ENCODE measurements around the gene RUNX3. TPM values are rescaled to one million over a fixed set of nuclear protein-coding genes. Genes with fewer than 3 reads are reported as not detected.

Gene RUNX3
- total RNA-seq, 2 experiments from 2014 or later: 180 to 183 TPM

DNA sequence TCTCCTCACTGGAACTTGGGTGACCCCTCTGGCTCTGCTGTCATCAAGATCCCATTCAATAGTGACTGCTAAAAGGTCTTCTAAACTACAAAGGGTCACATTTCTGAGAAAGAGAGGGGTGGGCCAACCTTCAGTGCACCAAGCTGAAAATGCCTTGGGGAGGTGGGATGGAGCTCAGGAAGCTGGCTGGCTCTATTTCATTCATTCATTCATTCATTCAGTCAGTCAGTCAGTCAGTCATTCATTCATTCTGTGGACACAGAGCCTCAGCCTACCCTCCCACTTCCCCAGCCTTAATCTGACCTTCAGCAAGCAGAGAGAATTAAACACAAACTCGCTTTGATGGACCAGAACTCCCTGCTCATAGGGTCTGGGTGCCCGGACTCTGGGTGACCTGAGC is 11.7 kb downstream of the RUNX3 start:
- POLR2A ChIA-PET: interaction anchor here (1.5 kb wide), 1 partner anchor 12 kb away, joined by 3 read pairs; the partner anchor contains the start of gene RUNX3
- Mint-ChIP-seq H3K4me3 (no peak overlapping the region), H3K27ac (peak overlapping the region; percentile 76), H3K36me3 (ENCODE audit: low read depth) (peaks cover 86% of the 10 kb centered on the region), H3K27me3 (no peaks in the 10 kb centered on the region), H3K4me1 (ENCODE audit: low read depth) (peaks cover 90% of the 10 kb centered on the region), H3K9me3 (no peaks in the 10 kb centered on the region)
- DNase-seq: no peak
- ATAC-seq: no peak
- TF ChIP-seq, protein P1, sequence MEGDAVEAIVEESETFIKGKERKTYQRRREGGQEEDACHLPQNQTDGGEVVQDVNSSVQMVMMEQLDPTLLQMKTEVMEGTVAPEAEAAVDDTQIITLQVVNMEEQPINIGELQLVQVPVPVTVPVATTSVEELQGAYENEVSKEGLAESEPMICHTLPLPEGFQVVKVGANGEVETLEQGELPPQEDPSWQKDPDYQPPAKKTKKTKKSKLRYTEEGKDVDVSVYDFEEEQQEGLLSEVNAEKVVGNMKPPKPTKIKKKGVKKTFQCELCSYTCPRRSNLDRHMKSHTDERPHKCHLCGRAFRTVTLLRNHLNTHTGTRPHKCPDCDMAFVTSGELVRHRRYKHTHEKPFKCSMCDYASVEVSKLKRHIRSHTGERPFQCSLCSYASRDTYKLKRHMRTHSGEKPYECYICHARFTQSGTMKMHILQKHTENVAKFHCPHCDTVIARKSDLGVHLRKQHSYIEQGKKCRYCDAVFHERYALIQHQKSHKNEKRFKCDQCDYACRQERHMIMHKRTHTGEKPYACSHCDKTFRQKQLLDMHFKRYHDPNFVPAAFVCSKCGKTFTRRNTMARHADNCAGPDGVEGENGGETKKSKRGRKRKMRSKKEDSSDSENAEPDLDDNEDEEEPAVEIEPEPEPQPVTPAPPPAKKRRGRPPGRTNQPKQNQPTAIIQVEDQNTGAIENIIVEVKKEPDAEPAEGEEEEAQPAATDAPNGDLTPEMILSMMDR (IDR thresholded peaks at IDR 0.05): no peak
- CTCF ChIA-PET: interaction anchor here (1.3 to 2.5 kb wide), 2 partner anchors 9 to 14 kb away, joined by 3 to 9 read pairs; no protein-coding TSS in a partner anchor
- intact Hi-C loops (cut with micrococcal nuclease): no loop called here

DNA sequence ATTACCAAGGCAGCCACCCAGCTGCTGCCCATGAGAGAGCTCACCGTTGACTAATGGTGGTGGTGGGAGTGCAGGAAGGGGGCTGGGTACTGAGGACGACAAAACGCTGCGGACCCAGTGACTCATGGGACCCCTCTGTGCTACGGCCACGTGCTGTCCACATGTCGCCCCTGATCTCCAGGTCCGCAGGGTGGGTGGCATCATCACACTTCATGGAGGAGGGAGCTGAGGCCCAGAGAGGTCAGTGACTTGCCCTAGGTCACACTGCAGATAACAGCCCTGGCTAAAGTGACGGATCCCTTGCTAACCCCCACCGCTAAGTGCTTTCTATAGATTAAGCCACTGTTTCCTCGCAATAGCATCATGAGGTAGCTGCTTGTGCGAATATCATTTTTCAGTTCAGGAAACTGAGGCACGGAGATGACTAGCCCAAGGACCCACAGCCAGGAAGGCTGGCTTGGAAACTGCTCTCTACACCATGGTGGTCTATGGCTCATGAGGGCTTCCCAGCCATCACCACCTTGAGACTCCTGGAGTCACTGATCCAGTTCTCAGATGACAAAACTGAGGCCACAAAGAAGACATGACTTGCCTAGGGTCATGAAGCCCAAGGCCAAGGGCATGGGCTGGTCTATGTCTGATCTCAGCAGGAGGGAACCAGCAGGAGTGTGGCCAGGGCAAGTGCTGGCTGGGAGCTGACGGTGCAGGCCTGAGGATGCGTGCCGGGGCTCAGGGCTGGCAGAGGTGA is 12.6 kb downstream of the RUNX3 start:
- DNase-seq (no peak), ATAC-seq (no peak)
- Mint-ChIP-seq H3K27ac (peak overlapping the region; percentile 66), H3K4me3 (no peak overlapping the region), H3K36me3 (ENCODE audit: low read depth) (peaks cover 85% of the 10 kb centered on the region), H3K27me3 (no peaks in the 10 kb centered on the region), H3K4me1 (ENCODE audit: low read depth) (peaks cover 90% of the 10 kb centered on the region), H3K9me3 (no peaks in the 10 kb centered on the region)
- POLR2A ChIA-PET: interaction anchor here (1.5 to 2.4 kb wide), 2 partner anchors 9 to 13 kb away, joined by 3 to 13 read pairs; partner anchors contain the start of gene RUNX3
- TF ChIP-seq, protein P1 (IDR thresholded peaks at IDR 0.05): no peak
- intact Hi-C loops (cut with micrococcal nuclease): no loop called here
- CTCF ChIA-PET: interaction anchor here (1.3 to 2.5 kb wide), 2 partner anchors 10 to 15 kb away, joined by 3 to 9 read pairs; no protein-coding TSS in a partner anchor

- POLR2A ChIA-PET: interaction anchor here (0.8 to 2.4 kb wide), 2 partner anchors 11 to 49 kb away, joined by 4 to 13 read pairs; no protein-coding TSS in a partner anchor
These were observed 14.1 kb downstream of the RUNX3 start for GRCh38 chr1:24915816-24916602.

GRCh38 chr1:24914226-24915069 is 15.6 kb downstream of the RUNX3 start:
- H3K27me3 Mint-ChIP-seq: no peaks in the 10 kb centered on the region
- intact Hi-C loops (cut with micrococcal nuclease): no loop called here
- DNase-seq (no peak), ATAC-seq (no peak)
- ChIA-PET CTCF (interaction anchor here (1.6 kb wide), 1 partner anchor 16 kb away, joined by 3 read pairs; no protein-coding TSS in a partner anchor), POLR2A (interaction anchor here (0.8 to 7.0 kb wide), 3 partner anchors 12 to 16 kb away, joined by 3 to 122 read pairs (median 4); partner anchors contain the start of gene RUNX3)
- H3K4me3 Mint-ChIP-seq: no peak overlapping the region
- TF ChIP-seq, protein P1 (IDR thresholded peaks at IDR 0.05): no peak
- peaks cover 85% of the 10 kb centered on the region for H3K36me3 Mint-ChIP-seq (ENCODE audit: low read depth)
- H3K4me1 Mint-ChIP-seq (ENCODE audit: low read depth): peaks cover 86% of the 10 kb centered on the region
- H3K9me3 Mint-ChIP-seq: no peaks in the 10 kb centered on the region
- H3K27ac Mint-ChIP-seq: peak overlapping the region; percentile 91

More at GRCh38 chr1:24915816-24916602, 14.1 kb downstream of the RUNX3 start:
- intact Hi-C loops (cut with micrococcal nuclease): no loop called here
- Mint-ChIP-seq H3K4me3 (no peak overlapping the region), H3K27me3 (no peaks in the 10 kb centered on the region), H3K4me1 (ENCODE audit: low read depth) (peaks cover 91% of the 10 kb centered on the region), H3K27ac (peak overlapping the region; percentile 89), H3K36me3 (ENCODE audit: low read depth) (peaks cover 87% of the 10 kb centered on the region), H3K9me3 (no peaks in the 10 kb centered on the region)
- TF ChIP-seq, protein P1 (IDR thresholded peaks at IDR 0.05): no peak
- ATAC-seq (no peak), DNase-seq (no peak)
- CTCF ChIA-PET: interaction anchor here (1.6 kb wide), 1 partner anchor 17 kb away, joined by 3 read pairs; no protein-coding TSS in a partner anchor
